Stimulated activated memory B cell treated with anti-CD40 and anti-IgM and Interleukin-4, amounts not matched to agents 10 μg/mL and 1 μg/mL and 100 μg/mL, for 72 hours (primary cell): ENCODE measurements around the gene PIGU.

Experiments used
- ATAC-seq: fragments of 150-1000 bp; cut with Tn5 transposase; 2 replicates; pipeline ENCODE4 v1.10.0; 2021
- H3K27ac Mint-ChIP-seq: one replicate; pipeline ENCODE4 v1.8.0; 2022; ENCODE audit warnings: mild to moderate bottlenecking, mixed read lengths
- H3K27me3 Mint-ChIP-seq: one replicate; pipeline ENCODE4 v1.8.0; 2022; ENCODE audit warnings: mixed read lengths
- H3K36me3 Mint-ChIP-seq: one replicate; pipeline ENCODE4 v1.8.0; 2022; ENCODE audit warnings: mixed read lengths
- H3K4me1 Mint-ChIP-seq: one replicate; pipeline ENCODE4 v1.8.0; 2022; ENCODE audit warnings: mixed read lengths
- H3K4me3 Mint-ChIP-seq: one replicate; pipeline ENCODE4 v1.8.0; 2022; ENCODE audit warnings: mild to moderate bottlenecking, moderate library complexity, mixed read lengths
- H3K9me3 Mint-ChIP-seq: one replicate; pipeline ENCODE4 v1.8.0; 2022; ENCODE audit warnings: mixed read lengths

The PIGU gene

DNA sequence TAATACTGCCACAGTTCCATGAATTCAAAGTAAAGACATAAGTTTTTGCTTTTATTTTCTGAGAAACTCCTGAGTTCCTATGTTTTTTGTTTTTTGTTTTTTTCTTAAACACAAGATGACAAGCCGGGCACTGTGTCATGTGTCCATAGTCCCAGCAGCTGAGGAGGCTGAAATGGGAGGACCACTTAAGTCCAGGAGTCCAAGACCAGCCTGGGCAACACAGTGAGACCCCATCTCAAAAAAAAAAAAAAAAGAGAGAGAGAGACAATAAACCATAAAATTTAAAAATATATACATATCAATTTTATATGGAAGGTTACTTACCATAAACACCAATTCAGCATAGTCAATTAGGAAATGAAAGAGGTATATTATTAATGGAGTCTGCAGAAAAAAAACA lies 31.9 kb downstream of the PIGU start:
- Mint-ChIP-seq H3K4me1 (no peaks in the 10 kb centered on the region), H3K9me3 (no peaks in the 10 kb centered on the region), H3K4me3 (no peak overlapping the region), H3K36me3 (peaks cover 25% of the 10 kb centered on the region), H3K27me3 (no peaks in the 10 kb centered on the region), H3K27ac (no peak overlapping the region)
- no peak for ATAC-seq

DNA sequence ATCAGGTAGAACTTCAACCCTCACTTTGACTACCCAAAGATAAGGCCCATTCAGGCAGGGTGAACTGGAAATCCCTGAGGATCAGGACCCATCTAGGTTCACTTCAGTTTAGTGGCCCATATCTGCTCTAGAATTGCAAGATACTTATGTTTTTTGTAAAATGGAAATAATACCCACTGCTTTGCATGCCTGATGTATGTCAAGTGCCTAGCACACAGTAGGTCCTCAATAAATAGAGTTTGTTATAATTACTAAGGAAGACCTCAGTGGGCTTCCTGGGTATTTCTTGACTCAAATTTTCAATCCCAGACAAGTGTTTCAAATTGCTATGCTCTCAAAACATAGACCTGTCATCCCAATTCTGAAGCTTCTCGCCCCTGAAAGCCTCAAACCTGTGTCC lies 32.5 kb downstream of the PIGU start:
- peaks cover 29% of the 10 kb centered on the region for H3K36me3 Mint-ChIP-seq
- no peaks in the 10 kb centered on the region for H3K9me3 Mint-ChIP-seq
- H3K27ac Mint-ChIP-seq = no peak overlapping the region
- no peak overlapping the region for H3K4me3 Mint-ChIP-seq
- no peaks in the 10 kb centered on the region for H3K4me1 Mint-ChIP-seq
- H3K27me3 Mint-ChIP-seq = no peaks in the 10 kb centered on the region
- no peak for ATAC-seq

DNA sequence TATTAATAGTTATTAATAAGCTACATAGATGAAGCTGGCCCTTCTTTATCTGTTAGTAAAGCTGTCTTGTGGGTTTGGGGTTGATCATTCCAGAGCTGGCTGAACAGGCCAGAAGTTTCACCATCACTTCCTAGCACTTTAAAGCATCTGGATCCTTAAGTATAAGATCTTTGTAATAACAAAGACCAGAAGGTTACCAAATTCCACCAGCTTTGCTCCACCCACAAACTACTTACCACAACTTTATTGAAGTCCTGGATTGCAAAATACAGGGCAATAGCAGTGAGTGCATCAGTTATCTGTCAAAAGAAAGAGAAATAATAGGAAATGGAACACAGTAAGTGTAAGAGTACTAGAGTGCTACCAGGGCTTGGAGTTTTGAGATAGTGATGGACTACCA lies 33.0 kb downstream of the PIGU start:
- no peaks in the 10 kb centered on the region for H3K9me3 Mint-ChIP-seq
- H3K4me3 Mint-ChIP-seq = no peak overlapping the region
- H3K27ac Mint-ChIP-seq = no peak overlapping the region
- H3K36me3 Mint-ChIP-seq = peaks cover 25% of the 10 kb centered on the region
- H3K4me1 Mint-ChIP-seq = no peaks in the 10 kb centered on the region
- no peaks in the 10 kb centered on the region for H3K27me3 Mint-ChIP-seq
- ATAC-seq = no peak

DNA sequence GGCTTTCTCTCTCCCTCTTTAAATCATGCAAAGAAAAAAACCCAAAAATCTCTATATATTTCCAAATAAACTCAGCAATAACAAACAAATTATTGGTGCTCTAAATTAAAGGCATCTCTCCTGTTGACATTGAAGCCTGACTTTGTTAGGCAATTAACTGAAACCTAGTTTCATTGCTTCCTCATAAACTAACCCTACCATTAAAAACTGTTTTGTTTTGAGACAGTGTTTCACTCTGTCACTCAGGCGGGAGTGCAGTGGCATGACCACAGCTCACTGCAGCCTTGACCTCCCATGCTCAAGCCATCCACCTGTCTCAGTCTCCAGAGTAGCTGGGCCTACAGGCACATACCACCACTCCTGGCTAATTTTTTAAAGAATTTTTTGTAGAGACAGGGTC lies 34.9 kb downstream of the PIGU start:
- Mint-ChIP-seq H3K4me3 (no peak overlapping the region), H3K27me3 (no peaks in the 10 kb centered on the region), H3K4me1 (no peaks in the 10 kb centered on the region), H3K9me3 (no peaks in the 10 kb centered on the region), H3K27ac (no peak overlapping the region), H3K36me3 (peaks cover 35% of the 10 kb centered on the region)
- no peak for ATAC-seq

DNA sequence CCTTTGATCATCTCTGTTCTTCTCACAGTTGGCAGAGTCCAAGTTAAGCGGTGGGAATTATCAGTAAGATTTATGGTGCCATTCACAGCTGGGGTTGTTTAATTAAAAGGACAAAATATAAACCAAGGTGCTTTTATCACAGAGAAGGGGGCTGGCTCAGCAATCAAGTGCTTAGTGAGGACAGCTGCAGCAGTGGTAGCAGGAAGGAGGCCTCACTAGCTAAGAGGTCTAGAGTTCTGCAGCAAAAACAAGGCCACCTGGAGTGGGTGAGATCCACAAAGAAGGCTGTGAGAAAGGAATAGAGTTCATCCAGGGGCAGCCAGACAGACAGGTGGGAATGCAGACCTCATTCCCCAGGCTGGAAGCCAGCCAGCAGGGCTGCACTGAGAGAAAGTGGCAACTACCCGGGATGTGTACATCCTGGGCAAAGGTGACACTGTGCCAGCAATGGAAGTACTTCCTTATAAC lies 37.1 kb downstream of the PIGU start:
- Mint-ChIP-seq H3K9me3 (no peaks in the 10 kb centered on the region), H3K27ac (no peak overlapping the region)

DNA sequence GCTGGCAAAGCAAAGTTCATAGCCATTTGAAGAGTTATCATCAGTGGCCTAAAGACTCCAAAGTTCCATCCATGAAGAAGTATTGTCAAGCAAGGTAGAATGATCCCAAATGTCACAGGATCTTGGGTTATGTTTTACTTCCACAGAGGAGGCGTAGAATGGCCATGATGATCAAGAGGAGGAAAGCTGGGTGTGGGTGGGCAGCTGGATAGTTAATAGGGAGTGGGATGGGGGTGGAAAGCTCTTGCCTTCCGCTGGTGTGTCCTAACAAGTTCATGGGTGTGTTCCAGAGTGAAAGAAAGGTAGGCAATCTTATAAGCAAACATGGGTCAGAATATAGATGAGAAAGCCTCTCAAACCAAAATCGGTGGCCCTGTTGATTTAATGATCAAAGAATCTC lies 38.4 kb downstream of the PIGU start:
- H3K4me1 Mint-ChIP-seq = no peaks in the 10 kb centered on the region
- H3K4me3 Mint-ChIP-seq = no peak overlapping the region
- no peak for ATAC-seq
- H3K27me3 Mint-ChIP-seq = no peaks in the 10 kb centered on the region
- no peak overlapping the region for H3K27ac Mint-ChIP-seq
- H3K36me3 Mint-ChIP-seq = peaks cover 53% of the 10 kb centered on the region
- no peaks in the 10 kb centered on the region for H3K9me3 Mint-ChIP-seq

More for the DNA sequence above, 37.1 kb downstream of the PIGU start:
- no peaks in the 10 kb centered on the region for H3K4me1 Mint-ChIP-seq
- no peak overlapping the region for H3K4me3 Mint-ChIP-seq
- ATAC-seq = no peak
- no peaks in the 10 kb centered on the region for H3K27me3 Mint-ChIP-seq
- H3K36me3 Mint-ChIP-seq = peaks cover 50% of the 10 kb centered on the region

DNA sequence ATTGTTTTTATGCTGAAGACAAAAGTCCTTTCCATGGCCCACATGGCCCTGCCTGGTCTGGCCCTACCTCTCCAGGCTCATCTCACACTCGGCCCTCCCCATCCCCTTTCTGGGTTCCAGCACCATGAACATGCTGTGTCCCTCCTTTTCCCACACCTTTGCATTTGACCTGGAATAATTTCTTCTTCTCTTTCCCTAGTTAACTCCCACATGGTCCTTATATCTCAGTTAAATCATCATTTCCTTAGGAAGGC lies 38.9 kb downstream of the PIGU start:
- H3K4me1 Mint-ChIP-seq = no peaks in the 10 kb centered on the region
- no peak for ATAC-seq
- H3K9me3 Mint-ChIP-seq = no peaks in the 10 kb centered on the region
- H3K36me3 Mint-ChIP-seq = peaks cover 53% of the 10 kb centered on the region
- no peak overlapping the region for H3K27ac Mint-ChIP-seq
- no peaks in the 10 kb centered on the region for H3K27me3 Mint-ChIP-seq
- H3K4me3 Mint-ChIP-seq = no peak overlapping the region

DNA sequence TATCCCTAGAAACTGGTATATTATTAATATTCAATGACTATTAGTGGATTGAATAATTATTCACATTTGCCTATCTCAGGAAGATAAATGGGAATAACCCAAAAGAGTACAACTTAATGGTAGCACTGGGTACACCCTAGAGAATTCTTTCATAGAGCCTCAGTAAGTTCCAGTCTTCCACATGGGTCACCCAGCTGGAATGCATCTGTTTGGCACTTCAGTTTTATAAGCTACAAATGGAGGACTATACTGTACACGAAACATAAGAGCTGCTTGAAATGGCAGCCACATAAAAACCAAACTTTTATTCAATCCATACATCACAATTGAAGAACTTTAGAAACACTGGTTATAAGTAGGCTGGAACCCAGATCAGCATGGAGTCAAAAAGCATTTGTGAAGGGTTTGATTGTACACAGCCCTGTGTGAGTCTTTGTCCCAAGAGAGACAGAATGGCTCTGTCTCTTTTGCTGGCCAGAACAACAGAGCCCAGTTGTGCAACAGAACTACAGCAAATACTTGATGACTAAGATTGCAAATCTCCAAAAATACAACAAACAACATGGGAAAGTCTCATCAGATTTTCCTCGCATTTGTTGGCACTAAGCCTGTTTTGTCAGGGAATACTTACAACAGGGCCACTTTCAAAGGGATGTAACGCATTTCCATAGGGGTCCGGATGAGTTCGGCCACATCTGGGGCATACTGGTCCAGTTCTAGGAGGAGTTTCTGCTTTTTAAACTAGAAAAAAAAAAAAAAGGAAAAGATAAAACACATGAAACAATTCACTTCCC lies 39.5 kb downstream of the PIGU start:
- H3K4me1 Mint-ChIP-seq = no peaks in the 10 kb centered on the region
- ATAC-seq = no peak
- no peak overlapping the region for H3K27ac Mint-ChIP-seq
- no peaks in the 10 kb centered on the region for H3K9me3 Mint-ChIP-seq
- no peaks in the 10 kb centered on the region for H3K27me3 Mint-ChIP-seq
- H3K36me3 Mint-ChIP-seq = peaks cover 56% of the 10 kb centered on the region
- H3K4me3 Mint-ChIP-seq = no peak overlapping the region

DNA sequence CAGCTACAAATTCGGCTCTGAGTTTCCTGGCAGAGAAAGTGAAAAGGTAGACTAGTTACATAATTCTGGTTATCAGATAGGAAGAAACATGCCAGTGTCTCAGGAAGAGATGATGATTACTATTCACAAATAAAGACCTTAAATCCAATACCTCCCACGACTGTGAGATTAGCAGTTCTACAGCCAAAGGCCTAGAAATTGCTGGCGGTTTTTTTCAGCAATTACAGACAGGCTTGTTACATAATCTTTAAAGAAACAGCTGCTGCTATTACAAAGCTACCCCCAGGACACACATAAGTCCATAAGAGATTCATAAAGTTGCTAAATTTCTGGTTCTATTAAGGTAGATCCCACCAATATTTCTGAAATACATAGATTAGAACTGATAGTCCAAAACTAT lies 40.2 kb downstream of the PIGU start:
- Mint-ChIP-seq H3K9me3 (no peaks in the 10 kb centered on the region), H3K4me3 (no peak overlapping the region), H3K27ac (no peak overlapping the region), H3K36me3 (peaks cover 58% of the 10 kb centered on the region), H3K4me1 (no peaks in the 10 kb centered on the region), H3K27me3 (no peaks in the 10 kb centered on the region)
- no peak for ATAC-seq

DNA sequence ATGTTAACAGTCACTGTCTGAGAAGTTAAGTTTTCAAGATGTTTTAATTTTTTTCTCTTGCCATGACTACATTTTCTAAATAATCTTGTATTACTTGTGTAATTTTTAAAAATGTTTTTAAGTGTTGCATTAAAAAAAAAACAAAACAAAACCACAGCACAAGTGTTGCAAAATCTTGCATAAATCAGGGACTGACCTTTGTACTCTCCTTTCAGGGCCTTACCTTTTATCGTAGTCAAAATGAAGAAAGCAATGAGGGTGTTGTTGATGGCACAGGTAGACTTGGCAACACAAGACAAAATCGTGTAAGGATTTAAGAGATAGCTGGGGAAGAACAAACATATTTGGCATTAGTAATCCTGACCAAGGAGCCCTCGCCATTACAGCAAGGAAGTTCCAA lies 42.5 kb downstream of the PIGU start:
- Mint-ChIP-seq H3K4me3 (no peak overlapping the region), H3K27ac (no peak overlapping the region), H3K27me3 (no peaks in the 10 kb centered on the region), H3K4me1 (no peaks in the 10 kb centered on the region), H3K9me3 (no peaks in the 10 kb centered on the region), H3K36me3 (peaks cover 60% of the 10 kb centered on the region)
- ATAC-seq = no peak

DNA sequence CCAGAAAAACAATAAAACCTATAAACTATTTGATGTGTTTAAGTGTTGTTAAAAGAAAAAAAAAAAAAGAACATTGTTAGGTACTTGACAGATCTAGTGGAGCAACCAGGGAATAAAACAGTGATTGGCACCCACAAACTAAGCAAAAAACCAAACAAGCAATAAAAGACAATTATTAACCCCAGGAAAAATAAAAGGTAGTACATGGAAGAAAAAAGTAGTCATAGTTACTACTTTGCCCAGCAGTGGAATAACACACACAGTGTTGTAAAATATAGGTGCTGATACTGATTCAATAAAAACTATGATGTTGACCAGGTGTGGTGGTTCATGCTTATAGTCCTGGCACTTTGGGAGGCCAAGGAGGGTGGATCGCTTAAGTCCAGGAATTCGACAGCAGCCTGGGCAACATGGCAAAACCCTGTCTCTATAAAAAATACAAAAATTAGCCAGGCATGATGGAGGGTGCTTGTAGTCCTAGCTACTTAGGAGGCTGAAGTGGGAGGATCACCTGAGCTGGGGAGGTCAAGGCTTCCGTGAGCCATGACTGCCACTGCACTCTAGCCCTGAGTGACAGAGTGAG lies 43.9 kb downstream of the PIGU start:
- no peaks in the 10 kb centered on the region for H3K9me3 Mint-ChIP-seq
- H3K27me3 Mint-ChIP-seq = no peaks in the 10 kb centered on the region
- peaks cover 56% of the 10 kb centered on the region for H3K36me3 Mint-ChIP-seq
- ATAC-seq = no peak
- no peaks in the 10 kb centered on the region for H3K4me1 Mint-ChIP-seq
- H3K27ac Mint-ChIP-seq = no peak overlapping the region
- H3K4me3 Mint-ChIP-seq = no peak overlapping the region

DNA sequence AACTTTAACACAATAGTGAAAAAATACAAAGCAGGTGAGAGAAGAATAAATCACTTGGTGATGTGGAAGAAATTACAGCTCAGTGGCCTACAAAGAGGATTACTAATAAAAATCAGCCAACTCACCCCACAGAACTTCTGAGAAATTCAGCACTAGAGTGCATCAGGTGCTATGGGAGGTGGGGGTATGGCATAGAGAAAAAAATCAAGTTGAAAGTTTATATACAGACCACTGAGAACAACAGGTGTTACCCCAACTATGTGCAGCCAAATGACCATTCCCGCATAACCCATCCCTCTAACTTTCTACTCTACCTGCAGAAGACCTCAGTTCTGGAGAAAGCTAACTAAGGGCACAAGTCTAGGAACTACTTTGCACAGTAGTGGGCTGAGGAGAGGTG lies 47.0 kb downstream of the PIGU start:
- Mint-ChIP-seq H3K36me3 (peaks cover 34% of the 10 kb centered on the region), H3K27ac (no peak overlapping the region), H3K9me3 (no peaks in the 10 kb centered on the region)

DNA sequence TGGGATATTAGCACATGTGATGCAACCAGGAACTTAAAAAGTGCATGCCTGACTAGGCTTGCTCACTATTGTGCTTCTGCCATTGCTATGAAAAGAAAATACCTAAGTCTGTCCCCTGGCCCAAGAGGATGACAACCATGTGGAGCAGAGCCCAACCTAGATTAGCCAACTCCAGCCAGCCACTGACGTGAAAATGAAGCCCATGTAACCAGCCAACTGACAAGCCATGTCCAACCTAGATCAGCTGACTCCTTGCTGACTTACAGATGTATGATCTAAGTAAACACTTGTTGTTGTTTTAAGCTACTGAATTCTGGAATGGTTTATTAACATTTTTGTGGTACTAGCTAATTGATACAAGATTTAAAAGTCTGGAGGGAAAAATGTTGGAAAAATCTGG lies 47.5 kb downstream of the PIGU start:
- Mint-ChIP-seq H3K36me3 (peaks cover 30% of the 10 kb centered on the region), H3K4me3 (no peak overlapping the region)

More for the DNA sequence above, 47.0 kb downstream of the PIGU start:
- Mint-ChIP-seq H3K4me3 (no peak overlapping the region), H3K4me1 (no peaks in the 10 kb centered on the region), H3K27me3 (no peaks in the 10 kb centered on the region)
- ATAC-seq = no peak

DNA sequence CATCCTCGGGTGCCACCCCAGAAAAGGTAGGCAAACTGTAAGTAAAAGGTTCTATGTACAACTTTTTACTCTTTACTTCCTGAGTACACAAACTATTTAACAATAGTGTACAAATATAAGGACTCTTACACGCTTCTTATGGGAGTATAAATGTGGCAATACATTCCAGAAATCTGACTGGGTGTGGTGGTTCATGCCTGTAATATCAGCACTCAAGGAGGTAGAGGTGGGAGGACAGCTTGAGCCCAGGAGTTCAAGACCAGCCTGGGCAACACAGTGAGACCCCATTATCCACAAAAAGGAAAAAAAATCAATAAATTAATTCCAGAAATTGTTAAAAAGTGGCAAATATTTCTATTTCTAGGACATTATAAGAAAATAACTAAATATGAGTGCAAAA lies 48.9 kb downstream of the PIGU start:
- ATAC-seq = no peak

More for the DNA sequence above, 47.5 kb downstream of the PIGU start:
- Mint-ChIP-seq H3K27me3 (no peaks in the 10 kb centered on the region), H3K9me3 (no peaks in the 10 kb centered on the region), H3K4me1 (no peaks in the 10 kb centered on the region), H3K27ac (no peak overlapping the region)
- ATAC-seq = no peak

DNA sequence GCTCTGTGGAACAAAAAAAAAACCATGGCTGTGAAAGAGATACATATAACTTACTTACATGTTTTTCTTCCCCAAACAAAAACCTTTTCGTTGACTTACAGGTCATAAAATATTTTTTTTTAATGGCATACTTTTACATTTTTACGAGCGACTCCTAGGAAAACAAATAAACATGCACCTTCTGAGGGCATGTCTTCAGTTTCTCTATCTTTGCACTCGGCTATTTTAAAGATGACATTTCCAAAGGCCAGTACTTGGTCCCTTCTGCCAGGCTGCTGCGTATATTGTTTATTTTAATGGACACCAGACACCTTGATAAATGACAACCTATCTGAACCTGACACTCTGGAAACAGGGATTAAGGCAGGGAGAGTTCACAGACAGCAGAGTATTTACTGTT lies 49.4 kb downstream of the PIGU start:
- Mint-ChIP-seq H3K4me1 (peaks cover 10% of the 10 kb centered on the region), H3K36me3 (peaks cover 30% of the 10 kb centered on the region), H3K27me3 (no peaks in the 10 kb centered on the region), H3K9me3 (no peaks in the 10 kb centered on the region), H3K4me3 (no peak overlapping the region), H3K27ac (no peak overlapping the region)
- ATAC-seq = no peak

More for the DNA sequence above, 48.9 kb downstream of the PIGU start:
- no peaks in the 10 kb centered on the region for H3K27me3 Mint-ChIP-seq
- H3K9me3 Mint-ChIP-seq = no peaks in the 10 kb centered on the region
- H3K36me3 Mint-ChIP-seq = peaks cover 31% of the 10 kb centered on the region
- peaks cover 5% of the 10 kb centered on the region for H3K4me1 Mint-ChIP-seq
- no peak overlapping the region for H3K4me3 Mint-ChIP-seq
- H3K27ac Mint-ChIP-seq = no peak overlapping the region

DNA sequence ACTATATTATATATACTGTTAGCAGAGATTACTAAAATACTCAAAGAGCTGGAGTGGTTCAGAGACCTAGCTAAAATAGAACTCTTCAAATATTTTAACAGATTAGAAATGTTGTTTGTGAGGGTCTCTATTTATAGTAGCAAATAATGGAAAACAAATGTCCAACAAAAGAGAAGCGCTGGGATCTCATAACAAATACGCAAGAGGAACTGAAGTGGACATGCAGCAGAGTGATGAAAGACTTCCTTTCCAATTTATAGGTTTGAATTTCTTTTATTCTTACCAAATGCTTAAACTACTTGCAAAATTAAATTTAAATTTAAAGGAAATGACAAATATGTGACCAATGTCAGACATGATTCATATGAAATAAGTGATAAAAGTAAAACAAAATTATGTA lies 49.9 kb downstream of the PIGU start:
- H3K36me3 Mint-ChIP-seq = peaks cover 28% of the 10 kb centered on the region
- no peak for ATAC-seq

More for the DNA sequence above, 49.9 kb downstream of the PIGU start:
- Mint-ChIP-seq H3K9me3 (no peaks in the 10 kb centered on the region), H3K27me3 (no peaks in the 10 kb centered on the region), H3K4me3 (no peak overlapping the region), H3K4me1 (peaks cover 10% of the 10 kb centered on the region), H3K27ac (no peak overlapping the region)
